ENCODE data around the gene SNRNP27.
A peak's percentile ranks its signal among the peaks of the same experiment; 100 is the strongest.
"Not testable (repeated sequence)": the region's sequence is repeated elsewhere in the genome, so short reads cannot be mapped to it uniquely, and the experiment has no call there.

Gene SNRNP27

DNA sequence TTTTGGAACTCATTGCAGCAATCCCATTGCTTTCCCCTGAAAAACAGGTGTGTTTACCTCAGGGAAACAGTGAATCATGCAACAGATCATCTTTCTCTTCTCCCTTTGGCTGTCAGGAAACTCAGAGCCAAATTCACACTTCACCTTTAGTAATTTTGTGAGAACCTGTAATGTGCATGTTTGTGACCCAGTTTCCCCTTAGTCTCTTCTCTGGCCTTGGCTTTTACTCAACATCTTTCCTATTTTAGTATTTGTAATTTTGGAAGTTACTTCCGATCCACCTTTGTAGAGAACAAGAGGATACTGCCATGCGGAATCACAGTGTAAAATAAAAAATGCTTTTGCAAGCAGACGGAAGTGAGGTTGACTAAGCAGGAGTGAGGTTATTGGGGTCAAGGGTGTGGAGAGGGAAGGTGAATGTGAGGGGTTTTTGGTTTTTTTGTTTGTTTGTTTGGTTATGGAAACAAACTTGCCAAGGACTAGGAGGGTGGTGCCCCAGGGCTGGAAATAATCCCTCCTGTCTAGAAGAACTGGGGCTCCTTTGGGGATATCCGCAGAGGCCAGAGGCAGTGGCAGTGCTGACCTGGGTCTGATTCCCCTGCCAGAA, 53.7 kb downstream of the SNRNP27 start:
- no peak for DNase-seq

DNA sequence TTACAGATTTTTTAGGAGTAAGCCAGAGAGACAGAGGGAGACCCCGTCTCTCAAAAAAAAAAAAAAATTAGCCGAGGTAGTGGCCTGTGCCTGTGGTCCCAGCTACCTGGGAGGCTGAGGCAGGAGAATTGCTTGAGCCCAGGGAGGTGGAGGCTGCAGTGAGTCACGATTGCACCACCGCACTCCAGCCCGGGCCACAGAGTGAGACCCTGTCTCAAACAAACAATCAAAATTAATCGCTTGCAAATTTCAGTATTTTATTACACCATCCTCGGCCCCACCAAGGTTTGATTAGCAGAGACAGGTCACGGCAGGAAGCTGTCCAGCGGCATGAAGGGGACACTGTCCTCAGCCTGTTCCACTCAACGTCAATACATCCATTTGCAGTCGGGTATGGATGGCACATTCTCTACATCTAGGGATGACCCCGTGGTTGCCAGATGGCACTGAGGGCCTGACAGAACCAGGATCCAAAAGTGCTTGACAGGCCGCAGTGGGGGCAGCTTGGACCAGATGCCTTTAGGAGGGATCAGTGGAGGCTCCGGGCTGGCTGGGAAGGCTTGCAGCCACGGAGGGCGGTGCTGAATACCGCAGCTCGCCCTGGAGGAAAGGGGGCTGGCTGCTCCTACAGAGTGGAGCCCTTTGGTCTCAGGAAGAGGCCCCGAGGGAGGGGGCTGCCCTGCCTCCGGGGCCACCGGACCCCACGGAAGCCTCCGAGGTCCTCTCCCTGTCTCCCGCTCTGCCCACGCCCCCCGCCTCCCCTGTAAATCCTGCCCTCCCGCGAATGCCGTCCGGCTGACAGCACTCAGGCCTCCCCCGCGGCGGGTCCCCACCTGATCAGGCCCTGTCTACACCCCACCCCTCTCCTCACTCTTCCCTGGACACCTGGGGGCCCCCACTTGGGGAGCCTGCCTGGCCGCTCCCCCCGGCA, 54.5 kb downstream of the SNRNP27 start:
- peak; percentile 51 for DNase-seq

DNA sequence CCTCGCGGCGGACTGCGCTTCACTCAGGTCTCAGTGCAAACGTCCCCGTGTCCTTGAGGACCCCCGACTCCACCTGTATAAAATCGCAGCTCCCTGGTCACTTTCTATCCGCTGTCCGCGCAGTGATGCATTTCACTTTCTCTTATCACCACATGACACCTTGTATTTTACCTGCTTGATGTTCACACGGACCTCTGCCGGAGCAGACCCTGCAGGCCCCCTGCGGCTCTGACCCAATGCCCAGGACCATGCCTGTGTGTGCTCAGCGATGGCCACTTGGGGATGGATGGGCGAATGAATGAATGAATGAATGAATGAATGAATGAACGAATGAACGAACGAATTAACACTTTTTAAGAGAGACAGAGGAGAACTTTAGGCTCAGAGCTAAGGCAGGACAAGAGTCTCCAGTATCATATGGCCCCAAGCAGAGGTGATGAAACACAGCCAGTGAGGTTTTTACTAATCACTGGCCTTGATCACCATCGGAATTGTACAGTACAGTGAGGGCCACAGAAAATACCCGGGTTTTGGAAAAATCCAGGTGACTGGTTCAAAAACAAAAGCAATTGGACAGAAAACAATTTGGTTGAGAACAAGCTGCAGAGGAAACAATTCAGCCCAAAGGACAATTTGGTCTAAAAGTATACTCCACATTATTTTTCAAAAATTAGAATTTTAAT, 55.3 kb downstream of the SNRNP27 start:
- no peak for DNase-seq

GRCh38 chr2:69950241-69950640, 56.5 kb downstream of the SNRNP27 start:
- DNase-seq: no peak

GRCh38 chr2:69950671-69951070, 56.9 kb downstream of the SNRNP27 start:
- not testable (repeated sequence) for DNase-seq

- no peak for DNase-seq
Observed at GRCh38 chr2:69952336-69953115, 58.8 kb downstream of the SNRNP27 start.

DNA sequence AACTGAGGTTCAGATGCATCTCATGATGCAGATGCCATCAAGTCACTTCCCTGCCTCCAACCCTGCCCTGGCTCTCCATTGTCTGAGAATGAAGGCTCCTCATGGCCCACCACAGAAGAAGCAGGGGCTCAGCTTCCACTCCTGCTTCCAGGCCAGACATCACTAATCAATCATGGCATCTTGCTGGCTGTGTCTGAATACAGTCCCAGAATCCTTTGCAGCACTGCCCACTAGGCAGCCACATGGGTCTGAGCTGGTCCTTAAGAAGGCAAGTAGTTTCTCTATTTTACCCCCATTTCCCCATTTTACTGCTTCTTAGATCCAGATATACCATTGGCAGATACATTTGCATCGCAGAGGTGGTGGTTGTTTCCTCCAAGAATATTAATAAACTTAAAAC, 60.3 kb downstream of the SNRNP27 start:
- no peak for DNase-seq
